Measurements from ENCODE around the gene CYP27B1.

The CYP27B1 gene

DNA sequence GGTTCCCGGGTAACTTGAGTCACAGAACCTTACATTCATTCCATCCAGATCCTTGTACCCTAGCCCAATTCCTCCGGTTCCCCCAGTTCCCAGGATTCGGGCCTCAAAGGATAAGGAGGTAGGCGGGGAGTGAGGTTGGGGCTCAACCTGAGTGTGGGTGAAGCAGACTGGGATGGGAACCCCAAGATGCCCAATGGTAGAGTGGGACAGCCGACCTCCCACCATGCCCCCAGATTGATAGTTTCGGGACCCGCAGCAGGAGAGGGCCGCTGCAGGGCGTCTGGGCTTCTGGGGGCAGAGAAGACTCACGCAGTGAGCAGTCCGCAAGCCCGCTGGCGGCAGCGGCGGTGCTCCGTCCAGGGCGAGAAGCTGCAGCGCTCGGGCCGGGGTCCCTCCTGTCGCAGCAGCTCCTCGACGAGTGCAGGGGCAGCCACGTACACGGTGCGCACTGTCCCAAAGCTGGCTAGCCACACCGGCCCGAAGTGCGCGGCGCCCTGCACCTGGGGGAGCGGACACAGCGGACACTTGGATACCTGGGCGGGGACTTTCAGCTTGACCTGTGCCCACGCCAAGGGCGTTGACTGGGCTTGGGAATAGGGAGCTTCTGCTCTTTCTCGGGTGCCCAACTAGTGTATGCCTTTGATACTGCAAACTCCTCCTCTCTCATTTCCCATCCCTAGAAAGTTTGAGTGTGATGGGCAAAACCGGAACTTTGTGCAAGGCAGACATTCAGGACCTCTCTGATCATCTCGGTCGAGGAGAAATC is 997 bp downstream of the CYP27B1 start:
- no peak for DNase-seq (ENCODE audit: low read depth)

DNA sequence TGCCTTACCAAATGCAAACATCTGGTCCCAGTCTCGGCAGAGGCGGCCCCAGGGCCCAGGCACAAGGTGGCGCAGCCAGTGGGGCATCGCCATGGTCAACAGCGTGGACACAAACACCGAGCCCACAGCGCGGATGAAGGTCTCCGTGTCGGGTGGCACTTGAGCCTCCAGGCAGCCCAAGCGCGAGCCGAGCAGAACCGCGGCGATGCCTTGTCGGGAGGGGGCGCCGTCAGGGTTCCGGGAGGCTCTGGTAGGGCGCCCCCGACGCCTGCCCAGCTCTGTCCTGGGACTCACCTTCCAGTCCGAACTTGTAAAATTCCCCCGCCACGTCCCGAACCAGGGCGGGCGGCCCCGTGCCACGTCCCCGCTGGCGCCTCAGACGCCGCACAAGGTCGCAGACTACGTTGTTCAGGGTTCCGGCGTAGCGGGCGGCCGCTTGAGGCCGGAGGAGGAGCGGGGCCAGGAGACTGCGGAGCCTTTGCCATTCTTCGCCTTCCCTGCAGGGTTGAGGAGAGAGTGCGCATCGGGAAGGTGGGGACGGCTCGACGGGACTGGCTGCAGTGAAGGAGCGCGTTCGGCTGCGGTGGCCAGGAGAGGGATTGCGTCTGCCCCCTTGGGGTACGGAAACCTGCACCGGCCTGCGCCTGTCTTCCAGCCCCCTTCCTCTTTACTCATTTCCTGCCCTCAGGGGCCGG is 1.7 kb downstream of the CYP27B1 start:
- DNase-seq (ENCODE audit: low read depth), result no peak

DNA sequence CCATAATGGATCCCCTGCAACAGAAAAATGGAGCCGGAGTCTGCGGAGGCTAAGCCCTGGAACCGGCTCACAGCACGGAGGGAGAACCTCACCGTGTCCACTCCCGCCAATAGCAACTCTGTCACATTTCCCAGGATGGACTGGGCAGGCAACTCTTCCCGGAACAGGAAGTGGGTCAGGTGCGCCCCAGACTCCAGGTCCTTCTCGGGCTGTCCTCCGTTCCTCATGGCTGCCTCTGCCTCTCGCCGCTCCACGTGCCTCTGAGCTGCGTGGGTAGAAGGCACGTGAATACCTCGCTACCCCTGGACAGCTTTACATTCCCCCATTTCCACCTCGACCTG is 2.2 kb downstream of the CYP27B1 start:
- no peak for DNase-seq (ENCODE audit: low read depth)

DNA sequence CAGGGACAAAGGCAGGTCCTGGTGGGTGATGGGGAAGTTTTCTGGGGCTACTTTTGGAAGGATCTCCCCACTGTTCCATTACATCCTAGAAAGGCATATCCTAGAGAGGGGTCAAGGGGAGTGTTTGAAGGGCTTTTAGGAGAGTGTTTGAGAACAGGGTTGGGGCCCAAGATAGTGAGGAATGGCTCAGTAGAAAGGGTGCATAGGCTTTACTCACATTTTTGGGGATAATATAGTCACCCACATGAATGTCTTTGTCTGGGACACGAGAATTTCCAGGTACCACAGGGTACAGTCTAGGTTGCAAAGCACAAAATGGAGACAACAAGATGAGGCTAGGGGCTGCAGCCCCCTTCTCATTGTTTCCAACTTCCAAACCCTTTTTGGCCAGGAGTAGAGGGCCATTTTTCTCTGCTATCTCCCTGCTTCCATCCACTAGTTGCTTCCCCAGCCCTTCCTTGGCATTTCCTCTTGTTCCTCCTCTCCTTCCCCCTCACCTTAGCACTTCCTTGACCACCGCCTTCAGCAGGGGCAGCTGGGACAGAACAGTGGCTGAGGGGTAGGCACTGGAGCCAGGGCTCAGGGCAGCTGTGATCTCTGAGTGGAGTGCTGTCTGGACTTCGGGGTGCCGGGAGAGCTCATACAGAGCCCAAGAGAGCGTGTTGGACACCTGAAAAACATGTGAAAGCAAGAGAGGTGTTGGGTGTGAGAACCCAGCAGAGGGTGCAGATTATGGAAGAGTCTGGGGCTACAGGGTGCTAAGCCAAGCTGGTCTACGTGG is 2.8 kb downstream of the CYP27B1 start:
- DNase-seq (ENCODE audit: low read depth), result no peak

DNA sequence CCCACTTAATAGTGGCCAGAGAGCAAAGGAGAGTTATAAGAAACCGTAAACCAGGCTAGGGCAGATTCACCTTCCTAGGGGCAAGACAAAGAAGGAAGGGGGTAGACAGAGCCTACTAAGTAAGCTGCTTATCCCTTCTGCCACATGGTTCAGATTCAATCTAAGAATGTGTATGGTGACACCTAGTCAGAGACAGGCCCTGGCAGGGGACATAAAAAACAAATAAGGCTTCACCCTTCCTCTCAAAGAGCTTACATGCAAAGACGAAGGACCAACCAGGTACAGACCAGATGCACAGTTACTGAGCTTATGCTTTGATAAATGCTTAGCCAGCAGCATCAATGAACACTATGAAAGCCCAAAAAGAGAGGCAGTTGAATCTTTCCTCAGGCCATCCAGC is 4.4 kb downstream of the CYP27B1 start:
- DNase-seq (ENCODE audit: low read depth), result no peak

DNA sequence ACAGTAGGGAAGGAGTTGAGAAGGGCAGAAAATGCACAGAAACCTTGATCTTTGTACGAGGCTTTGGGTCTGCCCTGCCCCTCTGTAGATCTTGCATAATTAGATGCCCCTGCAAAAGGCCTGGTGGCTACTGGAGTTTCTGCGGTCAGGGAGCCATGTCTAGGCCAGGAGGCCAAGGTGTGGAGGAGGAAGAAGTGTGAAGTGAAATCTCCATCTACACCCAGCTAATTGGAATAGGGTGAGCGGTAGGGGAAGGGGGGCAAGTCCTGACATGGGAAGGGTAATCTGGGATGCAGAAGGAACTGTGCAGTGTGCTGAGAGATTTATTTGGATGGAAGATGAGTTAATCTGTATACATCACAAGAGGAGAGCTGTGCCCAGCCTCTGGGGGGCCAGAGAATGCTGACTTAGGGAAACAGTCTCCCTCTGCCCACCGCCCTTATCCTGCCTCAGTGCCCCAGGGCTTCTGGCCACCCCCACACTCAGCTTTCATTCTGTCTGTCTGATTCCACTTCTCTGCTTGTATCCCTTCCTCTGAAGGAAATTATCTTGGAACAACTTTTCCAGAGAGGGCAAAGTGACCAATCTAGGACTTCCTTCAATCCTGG is 5.4 kb downstream of the CYP27B1 start:
- DNase-seq (ENCODE audit: low read depth), result no peak

DNA sequence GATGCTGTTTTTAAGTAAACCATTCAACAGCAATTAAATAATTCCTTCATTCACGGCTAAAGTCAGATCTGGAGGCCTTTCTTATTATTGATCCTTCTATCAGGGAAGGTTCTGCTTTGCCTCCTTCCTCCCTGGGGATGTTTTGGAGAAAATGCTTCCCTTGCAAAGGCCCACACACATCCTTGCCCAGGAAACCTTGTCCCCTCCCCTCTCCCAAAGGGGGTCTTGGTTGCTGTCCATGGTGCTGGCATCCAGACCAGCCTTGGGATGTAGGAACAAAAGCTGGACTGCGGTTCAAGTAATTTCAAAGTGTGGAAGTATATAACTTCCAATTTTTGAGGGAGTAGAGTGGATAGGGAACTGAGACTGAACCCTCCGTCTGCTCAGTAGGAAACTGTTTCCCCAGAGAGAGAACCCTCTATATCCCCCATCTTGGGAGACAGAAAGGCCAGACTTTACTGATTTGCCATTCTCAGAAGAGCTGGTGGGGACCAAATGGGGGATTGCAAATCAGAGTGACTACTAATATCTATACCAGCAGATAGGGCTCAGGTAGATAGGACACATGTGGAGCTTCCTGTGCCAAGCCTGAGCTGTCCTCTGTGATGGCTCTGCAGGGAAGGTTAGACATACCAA is 6.4 kb downstream of the CYP27B1 start:
- no peak for DNase-seq (ENCODE audit: low read depth)

DNA sequence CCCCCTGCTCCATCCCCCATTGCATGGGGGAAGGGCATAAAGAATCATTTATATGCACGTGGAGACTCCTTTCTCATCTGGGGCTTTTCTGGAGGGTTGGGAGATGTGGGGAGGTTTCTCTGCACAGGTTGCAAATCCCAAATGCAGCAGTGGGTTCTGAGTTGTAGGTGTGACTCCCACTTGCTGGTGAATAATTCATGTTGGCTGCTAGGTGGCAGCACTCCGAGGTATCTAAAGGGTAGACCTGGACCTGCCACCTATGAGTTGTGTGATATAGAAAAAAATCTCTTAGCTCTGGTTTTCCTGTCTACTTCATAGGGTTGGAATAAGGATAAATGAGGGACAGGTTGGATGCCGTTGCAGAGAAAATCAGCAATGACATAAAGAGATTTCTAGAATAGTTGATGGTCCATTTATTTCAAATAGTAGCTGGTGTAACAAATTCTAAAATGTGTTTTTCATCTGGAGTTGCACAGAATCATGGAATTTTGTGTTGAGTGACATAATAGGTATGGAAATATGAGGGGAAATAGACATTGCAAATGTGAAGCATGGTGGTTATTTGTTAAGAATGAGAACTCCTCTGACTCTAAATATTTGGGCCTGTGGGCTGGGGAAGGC is 7.4 kb downstream of the CYP27B1 start:
- no peak for DNase-seq (ENCODE audit: low read depth)

DNA sequence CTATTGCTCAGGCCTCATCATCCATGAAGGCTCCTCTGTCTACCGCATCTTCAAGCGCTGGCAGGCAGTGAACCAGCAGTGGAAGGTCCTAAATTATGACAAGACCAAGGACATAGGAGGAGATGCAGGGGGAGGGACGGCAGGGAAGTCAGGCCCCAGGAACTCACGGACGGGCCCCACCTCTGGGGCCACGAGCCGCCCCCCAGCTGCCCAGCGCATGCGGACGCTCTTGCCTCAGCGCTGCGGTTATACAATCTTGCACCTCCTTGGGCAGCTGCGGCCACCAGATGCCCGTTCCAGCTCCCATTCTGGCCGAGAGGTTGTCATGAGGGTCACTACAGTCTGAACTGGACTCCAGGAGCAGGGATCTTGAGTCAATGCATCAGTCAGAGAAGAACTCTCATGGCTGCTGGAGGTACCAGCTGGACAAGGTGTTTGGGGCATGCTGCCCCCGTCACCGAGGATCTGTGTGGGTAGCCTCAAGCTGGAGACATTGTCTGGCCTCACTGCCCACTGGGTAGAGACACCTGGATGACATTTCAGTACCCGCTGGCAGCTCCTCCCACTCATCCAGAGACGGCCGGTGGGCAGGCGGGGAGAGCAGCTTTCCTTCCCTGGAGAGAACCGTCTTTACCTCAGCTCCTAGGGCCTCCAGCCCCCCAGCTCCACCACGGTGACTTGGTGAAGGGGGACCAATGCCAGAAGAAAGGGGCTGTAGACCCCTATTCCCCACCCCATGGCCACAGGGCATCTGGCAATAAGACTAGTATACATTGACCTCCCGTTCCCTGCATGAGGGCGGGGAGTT is 8.1 kb downstream of the CYP27B1 start:
- no peak for DNase-seq (ENCODE audit: low read depth)

DNA sequence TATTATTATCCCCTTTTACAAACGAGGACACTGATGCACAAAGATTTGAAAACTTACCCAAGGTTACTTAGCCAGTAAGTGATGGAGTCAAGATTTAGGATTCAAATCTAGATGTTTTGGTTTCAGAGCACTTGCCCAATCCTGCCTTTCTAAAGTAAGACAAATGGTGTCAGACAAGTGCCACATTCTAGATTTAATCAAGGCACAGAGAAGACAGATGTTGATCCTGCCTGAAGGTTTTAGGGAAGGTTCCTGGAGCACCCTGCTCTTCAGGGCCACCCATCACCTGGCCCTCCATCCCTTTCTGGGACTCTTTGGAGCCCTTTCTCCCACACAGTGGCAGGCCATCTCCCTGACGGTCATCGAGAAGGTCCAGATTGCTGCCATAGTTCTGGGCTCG is 9.1 kb downstream of the CYP27B1 start:
- no peak for DNase-seq (ENCODE audit: low read depth)

DNA sequence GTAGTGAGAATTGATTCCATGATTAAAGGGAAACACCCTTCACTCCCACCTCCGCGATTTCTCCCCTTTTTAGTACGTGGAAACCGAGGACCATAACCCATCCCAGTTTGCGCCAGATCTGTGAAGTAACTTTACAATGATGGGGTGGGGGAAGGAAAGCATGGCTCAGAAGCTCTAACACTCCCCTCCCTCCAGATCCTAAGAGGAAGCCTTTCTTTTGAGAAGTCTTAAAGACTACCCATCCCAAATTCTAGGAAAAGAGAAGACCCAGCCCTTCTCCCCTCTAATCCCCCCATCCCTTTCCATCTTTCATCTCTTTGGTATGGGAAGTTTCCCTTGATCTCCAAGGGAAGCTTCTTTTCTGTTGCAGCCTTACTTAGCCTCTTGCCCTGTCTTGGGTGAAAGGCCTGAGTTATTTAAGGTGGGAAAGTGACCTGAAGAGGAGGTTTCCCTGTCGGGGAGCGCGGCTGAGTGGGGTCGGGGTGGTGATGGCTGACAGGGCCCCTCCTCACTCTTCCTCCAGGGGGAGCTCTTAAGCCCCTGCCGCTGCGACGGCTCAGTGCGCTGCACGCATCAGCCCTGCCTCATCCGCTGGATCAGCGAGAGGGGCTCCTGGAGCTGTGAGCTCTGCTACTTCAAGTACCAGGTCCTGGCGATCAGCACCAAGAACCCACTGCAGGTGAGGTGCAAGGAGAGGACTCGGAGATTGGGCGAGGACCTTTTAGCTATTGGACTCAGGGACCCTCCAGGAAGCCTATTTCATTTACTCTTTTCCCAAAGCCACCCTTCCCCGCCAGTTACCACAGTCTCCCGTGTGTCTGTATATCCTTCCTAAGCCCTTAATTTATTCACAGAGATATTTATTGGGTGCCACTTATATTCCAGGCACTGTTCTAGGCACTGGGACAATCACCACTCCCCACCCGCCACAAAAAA is 10.2 kb downstream of the CYP27B1 start:
- peak; percentile 58 for DNase-seq (ENCODE audit: low read depth)

DNA sequence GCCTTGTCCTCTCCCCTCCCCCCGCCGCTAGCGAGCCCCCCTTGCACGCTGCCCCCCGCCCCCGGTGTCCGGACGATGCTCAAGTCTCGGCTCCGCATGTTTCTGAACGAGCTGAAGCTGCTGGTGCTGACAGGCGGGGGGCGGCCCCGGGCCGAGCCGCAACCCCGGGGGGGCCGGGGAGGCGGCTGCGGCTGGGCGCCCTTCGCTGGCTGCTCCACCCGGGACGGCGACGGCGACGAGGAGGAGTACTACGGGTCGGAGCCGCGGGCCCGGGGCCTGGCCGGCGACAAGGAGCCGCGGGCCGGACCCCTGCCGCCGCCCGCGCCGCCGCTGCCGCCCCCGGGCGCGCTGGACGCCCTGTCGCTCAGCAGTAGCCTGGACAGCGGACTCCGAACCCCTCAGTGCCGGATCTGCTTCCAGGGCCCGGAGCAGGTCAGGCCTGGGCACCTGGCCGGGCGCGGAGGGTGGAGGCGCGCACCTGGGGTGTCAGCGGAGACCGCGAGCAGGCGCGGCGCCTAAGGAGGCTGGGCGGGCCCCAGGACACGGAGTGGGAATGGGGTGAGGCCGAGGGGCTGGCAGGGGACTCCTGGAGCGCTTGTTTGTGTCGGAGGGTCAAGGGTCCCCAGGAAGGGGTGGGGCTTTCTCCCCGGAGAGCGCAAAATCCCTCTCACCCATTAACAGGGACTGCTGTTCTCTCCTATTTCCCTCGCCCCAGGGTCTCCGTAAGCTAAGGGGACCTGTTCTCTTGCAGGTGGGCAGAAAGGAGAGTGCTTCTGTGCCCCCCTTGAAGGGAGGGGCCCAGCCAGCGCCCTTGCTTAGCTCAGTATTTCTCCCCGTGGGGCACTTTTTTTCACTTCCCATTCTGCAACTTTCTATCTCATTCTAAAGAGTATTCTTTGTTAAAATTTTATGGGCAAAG is 11.2 kb downstream of the CYP27B1 start:
- peak; percentile 27 for DNase-seq (ENCODE audit: low read depth)

DNA sequence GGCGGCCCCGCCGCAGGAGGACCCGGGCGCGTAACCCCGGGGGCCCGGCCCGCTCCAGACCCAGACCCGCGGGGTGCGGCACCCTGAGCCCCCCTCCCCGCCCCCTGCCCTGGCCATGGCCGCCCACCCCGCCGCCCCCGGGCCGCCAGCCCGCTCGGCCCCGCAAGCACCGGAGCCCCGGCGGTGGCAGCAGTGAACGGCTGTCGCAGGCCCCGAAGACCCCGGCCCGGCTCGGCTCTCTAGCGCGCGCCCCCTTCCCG is 11.8 kb downstream of the CYP27B1 start:
- DNase-seq (ENCODE audit: low read depth), result no peak

DNA sequence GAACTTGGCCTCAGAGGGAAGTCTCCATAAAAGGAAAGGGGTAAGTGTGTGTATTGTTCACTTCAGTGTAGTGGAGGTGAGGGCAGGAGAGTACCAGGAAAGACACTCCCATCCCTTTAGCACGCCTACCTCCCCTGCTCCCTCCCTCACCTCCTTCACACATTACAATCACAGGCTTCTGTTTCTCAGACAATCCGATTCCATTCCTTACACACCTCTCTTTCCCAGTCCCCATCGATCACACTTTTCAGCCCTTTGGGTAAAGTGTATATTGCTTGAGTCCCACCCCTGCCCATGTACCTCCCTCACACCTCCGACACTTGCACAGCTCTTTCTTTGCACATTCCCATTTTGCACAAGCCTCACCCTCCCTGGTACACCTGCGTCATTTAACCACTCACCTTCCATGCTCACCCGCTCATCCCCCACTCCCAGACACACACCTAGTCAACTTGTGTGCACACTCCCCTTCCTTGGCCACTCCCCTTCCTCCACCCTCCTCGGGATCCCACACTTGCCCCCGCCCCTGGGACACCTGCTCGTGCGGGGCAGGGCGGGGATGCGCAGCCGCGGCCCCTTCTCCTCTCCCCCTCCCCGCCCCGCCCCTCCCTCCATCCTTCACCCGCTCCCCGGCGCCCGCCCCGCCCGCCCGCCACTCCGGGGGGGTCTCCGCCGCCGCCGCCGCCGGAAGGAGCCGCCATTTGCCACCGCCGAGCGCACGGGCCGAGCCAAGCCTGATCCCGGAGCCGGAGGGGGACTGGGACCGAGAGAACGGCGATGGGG is 12.3 kb downstream of the CYP27B1 start, which contains the start of gene MARCHF9:
Gene MARCHF9 (plus strand): TSS at position 693 of the 783 bp plus-strand sequence. CDS start 426 bp downstream, outside the sequence.
- DNase-seq (ENCODE audit: low read depth), result peak; percentile 83

DNA sequence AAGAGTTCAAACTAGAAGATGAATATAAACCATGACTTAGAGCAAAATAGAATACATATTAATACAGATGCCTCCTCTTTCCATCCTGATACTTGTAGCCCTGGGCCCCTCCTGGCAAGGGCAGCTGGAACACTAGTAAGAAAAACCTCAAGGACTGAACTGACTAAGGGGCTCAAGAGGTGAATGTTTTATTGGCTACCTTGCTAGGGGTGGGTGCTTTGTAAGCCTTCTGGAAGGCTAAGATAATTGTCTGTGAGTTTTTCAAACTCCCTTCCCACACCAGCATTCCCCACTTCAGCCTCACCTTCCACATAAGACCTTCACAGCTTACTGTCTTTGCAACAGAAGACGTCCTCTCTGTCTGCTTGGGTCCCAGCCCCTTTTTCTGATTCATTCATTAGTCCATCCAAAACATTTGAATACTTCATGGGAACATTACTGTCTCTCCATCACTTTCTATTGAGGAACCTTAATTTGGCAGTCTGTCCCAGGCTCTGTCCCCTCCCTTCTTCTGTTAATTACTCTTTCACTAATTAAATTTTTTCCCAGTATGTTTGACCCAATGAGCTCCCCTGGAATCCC is 13.0 kb downstream of the CYP27B1 start:
- no peak for DNase-seq (ENCODE audit: low read depth)

DNA sequence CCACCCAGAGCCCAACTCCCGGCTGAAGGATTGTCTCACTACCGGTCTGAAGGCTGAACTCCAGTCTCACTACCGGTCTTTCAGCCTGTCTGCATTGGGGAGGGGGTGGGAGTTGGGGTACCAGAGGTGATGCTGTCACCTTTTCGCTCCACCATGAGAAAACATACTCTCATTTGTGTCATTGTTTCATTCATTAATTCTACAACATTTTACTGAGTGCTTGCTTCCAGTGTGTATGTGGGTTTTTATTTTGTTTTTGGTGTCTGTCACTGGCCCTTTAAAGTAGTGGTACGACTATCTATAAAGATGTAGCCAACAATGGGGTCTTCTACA is 14.2 kb downstream of the CYP27B1 start:
- DNase-seq (ENCODE audit: low read depth), result no peak
